ENCODE results near the gene TLN1. TPM values are rescaled to one million over a fixed set of nuclear protein-coding genes. Genes with fewer than 3 reads are reported as not detected.

The TLN1 gene
- total and polyA plus RNA-seq, 2 experiments from 2014 or later: 96.0 to 178 TPM

GRCh38 chr9:35703906-35704672 is 27.9 kb downstream of the TLN1 start:
- DNase-seq (ENCODE audit: low read depth in 1 of 2, low spot score in 1 of 2): no peak
- TF ChIP-seq CTCF (IDR thresholded peaks at IDR 0.05; ENCODE audit: low read depth, low read length): no peak
- Histone ChIP-seq H3K4me3 (no peak overlapping the region), H3K36me3 (peaks cover 95% of the 10 kb centered on the region), H3K4me1 (ENCODE audit: low read depth) (no peaks in the 10 kb centered on the region), H3K9me3 (ENCODE audit: low read depth) (no peaks in the 10 kb centered on the region), H3K27ac (no peak overlapping the region), H3K27me3 (no peaks in the 10 kb centered on the region)

- H3K27ac ChIP-seq: no peak overlapping the region
- H3K9me3 ChIP-seq (ENCODE audit: low read depth): no peaks in the 10 kb centered on the region
- H3K4me3 ChIP-seq: no peak overlapping the region
- no peaks in the 10 kb centered on the region for H3K27me3 ChIP-seq
- TF ChIP-seq CTCF (IDR thresholded peaks at IDR 0.05; ENCODE audit: low read depth, low read length): no peak
- peaks cover 95% of the 10 kb centered on the region for H3K36me3 ChIP-seq
- H3K4me1 ChIP-seq (ENCODE audit: low read depth): no peaks in the 10 kb centered on the region
- DNase-seq (ENCODE audit: low read depth in 1 of 2, low spot score in 1 of 2): no peak
These were observed 29.3 kb downstream of the TLN1 start for GRCh38 chr9:35702696-35703095.

- no peak for DNase-seq (ENCODE audit: low read depth in 1 of 2, low spot score in 1 of 2)
- Histone ChIP-seq H3K36me3 (peaks cover 85% of the 10 kb centered on the region), H3K9me3 (ENCODE audit: low read depth) (no peaks in the 10 kb centered on the region), H3K27ac (no peak overlapping the region), H3K4me1 (ENCODE audit: low read depth) (no peaks in the 10 kb centered on the region), H3K27me3 (no peaks in the 10 kb centered on the region), H3K4me3 (no peak overlapping the region)
- TF ChIP-seq CTCF (IDR thresholded peaks at IDR 0.05; ENCODE audit: low read depth, low read length): no peak
These were observed 31.1 kb downstream of the TLN1 start for GRCh38 chr9:35700942-35701341.

GRCh38 chr9:35700031-35700430 is 32.0 kb downstream of the TLN1 start:
- no peak for TF ChIP-seq CTCF (IDR thresholded peaks at IDR 0.05; ENCODE audit: low read depth, low read length)

GRCh38 chr9:35698231-35698630 is 33.8 kb downstream of the TLN1 start:
- H3K27me3 ChIP-seq: no peaks in the 10 kb centered on the region
- H3K27ac ChIP-seq: no peak overlapping the region
- no peaks in the 10 kb centered on the region for H3K4me1 ChIP-seq (ENCODE audit: low read depth)
- no peaks in the 10 kb centered on the region for H3K9me3 ChIP-seq (ENCODE audit: low read depth)
- peaks cover 62% of the 10 kb centered on the region for H3K36me3 ChIP-seq
- no peak for DNase-seq (ENCODE audit: low read depth in 1 of 2, low spot score in 1 of 2)
- TF ChIP-seq CTCF (IDR thresholded peaks at IDR 0.05; ENCODE audit: low read depth, low read length): no peak
- H3K4me3 ChIP-seq: no peak overlapping the region

More at GRCh38 chr9:35700031-35700430, 32.0 kb downstream of the TLN1 start:
- Histone ChIP-seq H3K4me1 (ENCODE audit: low read depth) (no peaks in the 10 kb centered on the region), H3K9me3 (ENCODE audit: low read depth) (no peaks in the 10 kb centered on the region), H3K27me3 (no peaks in the 10 kb centered on the region), H3K4me3 (no peak overlapping the region), H3K36me3 (peaks cover 76% of the 10 kb centered on the region), H3K27ac (no peak overlapping the region)
- no peak for DNase-seq (ENCODE audit: low read depth in 1 of 2, low spot score in 1 of 2)

All from cardiac muscle cell (in vitro differentiated cells and primary cell).